NCI-H345 treated with DMSO at 0.1 percent for 48 hours (cell line): Measurements from ENCODE around the gene RBPJ.
A peak's percentile ranks its signal among the peaks of the same experiment; 100 is the strongest.
"Not testable (repeated sequence)": the region's sequence is repeated elsewhere in the genome, so short reads cannot be mapped to it uniquely, and the experiment has no call there.

Experiments
- DNase-seq: peaks from one replicate; lab custom pipeline; 2025; ENCODE audit not compliant: unreplicated experiment; lab: John Stamatoyannopoulos, UW

Gene RBPJ

DNA sequence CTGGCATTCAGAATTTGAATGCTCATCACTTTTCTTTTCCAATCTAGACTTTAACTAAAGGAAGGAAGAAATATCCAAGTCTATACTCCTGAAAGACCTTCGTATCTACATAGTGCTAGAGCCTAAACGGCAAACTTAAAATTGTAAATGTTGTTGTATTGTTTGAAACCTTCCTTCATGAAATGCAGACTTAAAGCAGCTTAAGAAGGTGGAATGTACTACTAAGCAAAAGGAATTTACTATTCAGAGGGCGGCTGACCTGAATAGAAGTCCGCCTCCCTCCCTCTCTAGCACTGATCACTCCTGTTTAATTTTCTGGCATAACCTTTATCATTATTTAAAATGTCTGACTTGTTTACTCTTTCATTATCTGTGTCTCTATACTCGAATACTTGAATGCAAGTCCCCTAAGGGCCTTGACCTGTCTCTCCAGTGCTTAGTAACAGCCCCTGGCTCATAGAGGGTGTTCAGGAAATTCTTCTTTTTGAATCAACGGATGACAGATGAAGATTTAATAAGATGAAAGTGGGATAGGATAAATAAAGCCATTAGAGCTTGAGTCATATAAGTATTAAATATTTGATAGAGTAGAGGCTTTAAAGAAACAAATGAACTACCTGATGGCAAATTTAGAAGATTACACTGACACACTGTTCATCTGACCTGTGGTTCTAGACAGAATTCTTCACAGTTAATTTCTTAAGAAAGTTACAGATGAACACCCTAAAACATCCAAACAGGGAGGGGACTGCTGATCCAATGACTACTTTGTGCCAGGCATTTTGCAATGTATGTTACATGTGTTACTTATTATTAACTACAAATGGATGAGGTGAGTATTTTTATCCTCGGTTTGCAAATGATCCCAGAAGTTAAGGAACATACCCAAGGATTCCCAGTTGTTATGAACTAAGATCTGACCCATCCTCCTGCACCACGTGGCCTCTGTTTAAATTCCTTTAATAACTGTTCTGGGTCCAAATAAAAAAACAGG lies 20.2 kb upstream of the RBPJ start:
- no peak for DNase-seq

GRCh38 chr4:26302031-26302899 lies 18.5 kb upstream of the RBPJ start:
- no peak for DNase-seq

GRCh38 chr4:26303008-26303407 lies 17.8 kb upstream of the RBPJ start:
- no peak for DNase-seq

DNA sequence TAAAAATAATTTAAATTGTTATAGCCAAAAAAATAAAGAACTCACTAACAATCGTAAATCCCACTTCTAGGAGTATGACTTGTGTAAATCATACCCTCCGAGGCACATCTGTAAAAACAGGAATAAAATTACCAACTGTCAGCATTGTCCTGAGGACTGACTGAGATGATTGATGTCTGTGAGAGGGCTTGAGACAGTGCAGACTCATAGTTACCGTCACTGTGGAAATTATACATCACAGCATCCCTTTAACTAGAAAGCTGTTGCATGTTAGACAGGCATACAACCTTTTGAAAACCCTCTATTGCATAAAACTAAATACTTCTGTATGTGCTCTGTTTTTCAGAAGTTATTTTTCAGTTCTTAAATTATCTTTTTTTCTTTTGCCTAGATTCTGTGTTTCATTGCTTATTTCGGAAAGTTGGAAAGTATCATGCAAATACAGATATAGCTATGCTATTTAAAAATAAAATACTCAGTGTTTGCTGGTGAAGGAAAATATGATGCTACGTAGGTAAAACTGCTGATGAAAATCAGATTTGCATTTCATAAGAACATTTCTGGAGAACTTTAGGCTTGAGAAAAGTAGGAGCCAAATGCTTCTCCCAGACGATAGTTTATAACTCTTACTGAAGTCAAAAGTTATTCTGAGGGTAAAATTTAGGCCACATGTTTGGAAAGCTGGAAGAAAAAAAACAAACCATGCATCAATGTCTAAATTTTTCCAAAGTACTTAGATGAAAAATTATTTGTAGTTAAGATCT lies 13.6 kb upstream of the RBPJ start:
- DNase-seq, result no peak

- DNase-seq, result no peak
These were observed 12.2 kb upstream of the RBPJ start for GRCh38 chr4:26308568-26308967.

DNA sequence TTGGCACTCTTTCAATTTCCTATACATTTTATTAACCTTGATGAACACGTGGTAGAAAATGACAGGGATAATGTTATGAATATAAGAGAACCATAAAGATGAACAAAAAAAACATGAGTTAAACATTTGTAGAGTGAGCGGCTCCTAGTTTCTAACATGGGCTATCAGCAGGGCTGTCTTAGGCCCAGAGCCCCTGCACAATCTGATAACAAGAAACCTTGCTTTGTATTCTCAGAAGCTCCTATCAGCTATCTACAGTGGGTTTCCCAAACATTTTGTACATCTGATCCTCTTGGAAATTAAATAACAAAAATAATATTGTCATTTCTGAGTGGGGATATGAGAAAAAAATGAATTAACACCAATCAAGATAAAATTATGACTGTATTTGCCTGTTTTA lies 10.6 kb upstream of the RBPJ start:
- DNase-seq, result no peak

GRCh38 chr4:26311633-26312032 lies 9.2 kb upstream of the RBPJ start:
- no peak for DNase-seq

GRCh38 chr4:26315316-26315932 lies 5.4 kb upstream of the RBPJ start:
- not testable (repeated sequence) for DNase-seq

DNA sequence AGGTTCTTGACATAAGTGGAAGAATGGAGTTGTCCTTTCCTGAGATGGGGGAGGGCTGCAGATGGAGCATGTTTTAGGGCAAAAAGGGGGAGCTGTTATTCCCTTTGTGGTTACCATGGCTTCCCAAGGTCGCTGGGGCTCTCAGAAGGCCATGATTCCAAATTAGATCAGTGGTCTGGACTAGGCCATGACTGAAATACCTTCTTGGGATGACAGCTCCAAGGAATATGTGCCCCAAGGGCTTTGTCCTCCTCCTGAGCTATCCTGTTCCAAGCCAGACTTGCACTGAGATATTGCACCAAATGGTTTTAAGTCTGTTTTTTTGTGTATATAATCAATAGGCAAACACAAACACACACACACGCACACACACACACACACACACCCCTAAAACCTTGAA lies 3.0 kb upstream of the RBPJ start:
- no peak for DNase-seq

GRCh38 chr4:26319467-26319948 lies 1.3 kb upstream of the RBPJ start:
- DNase-seq, result peak; percentile 92

DNA sequence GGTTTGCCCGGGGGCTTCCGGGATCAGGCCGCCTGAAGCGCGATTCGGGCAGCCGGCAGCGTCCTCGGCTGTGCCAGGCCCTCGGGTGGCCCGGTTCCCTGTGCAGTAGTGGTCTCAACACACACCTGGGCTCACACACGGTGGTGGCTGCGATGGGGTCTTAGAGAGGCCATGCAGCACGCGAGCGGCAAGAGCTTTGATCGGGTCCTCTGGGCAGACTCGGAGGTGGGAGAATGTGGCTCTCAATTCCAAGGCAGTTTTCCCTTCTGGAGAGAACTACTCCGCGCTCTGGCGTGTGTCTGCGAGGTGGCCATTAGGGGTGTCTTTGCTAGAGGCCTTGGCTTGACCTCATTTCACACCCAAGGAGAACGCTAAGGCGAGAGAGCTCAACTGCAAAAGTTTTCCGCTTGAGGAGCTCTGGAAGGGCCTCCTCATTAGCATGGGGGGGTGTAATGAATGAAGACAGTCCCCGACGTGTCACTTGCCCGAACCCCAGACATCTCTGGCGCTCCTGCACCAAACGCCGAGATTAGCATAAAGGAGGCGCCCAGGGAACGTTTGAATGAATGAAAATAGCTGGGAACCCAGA lies 771 bp upstream of the RBPJ start:
- DNase-seq, result no peak

GRCh38 chr4:26321373-26322221 lies 783 bp downstream of the RBPJ start:
- no peak for DNase-seq

GRCh38 chr4:26322346-26322745 lies 1.5 kb downstream of the RBPJ start:
- no peak for DNase-seq

DNA sequence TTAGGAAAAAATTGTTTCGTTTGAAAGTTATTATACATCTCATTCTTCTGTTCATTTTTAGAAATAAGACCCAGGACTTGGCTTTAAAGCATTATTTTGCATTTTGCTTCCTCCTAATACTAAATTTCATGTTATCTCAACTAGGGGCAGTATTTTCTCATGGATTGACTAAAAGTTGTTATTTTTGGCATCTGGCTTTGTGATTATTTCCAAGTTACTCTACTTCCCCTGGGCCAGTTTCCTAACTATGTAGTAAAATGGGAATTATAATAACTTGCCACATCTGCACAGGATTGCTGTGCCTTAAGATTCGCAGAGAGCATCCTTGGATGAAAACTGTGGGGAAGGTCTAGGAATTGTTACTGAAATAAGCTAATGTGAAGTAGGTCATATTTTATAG lies 3.0 kb downstream of the RBPJ start:
- no peak for DNase-seq

DNA sequence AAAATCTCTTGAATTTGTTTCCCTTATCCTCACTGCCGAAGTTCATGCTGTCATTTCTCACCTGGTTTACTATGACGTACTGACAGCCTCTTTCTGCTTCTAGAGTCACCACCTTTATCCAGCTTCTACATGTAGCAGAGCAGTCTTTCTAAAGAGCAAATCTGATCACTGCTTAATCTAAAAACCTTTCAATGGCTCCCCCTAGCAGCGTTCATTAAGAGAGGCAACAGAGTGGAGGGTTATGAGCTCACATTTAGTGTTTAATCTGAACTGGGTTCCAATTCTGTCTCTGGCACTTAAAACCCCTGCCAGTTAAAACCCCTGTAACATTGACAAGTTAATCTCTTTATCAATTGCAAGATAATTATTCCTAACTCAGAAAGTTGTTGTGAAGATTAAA lies 4.4 kb downstream of the RBPJ start:
- DNase-seq, result no peak

DNA sequence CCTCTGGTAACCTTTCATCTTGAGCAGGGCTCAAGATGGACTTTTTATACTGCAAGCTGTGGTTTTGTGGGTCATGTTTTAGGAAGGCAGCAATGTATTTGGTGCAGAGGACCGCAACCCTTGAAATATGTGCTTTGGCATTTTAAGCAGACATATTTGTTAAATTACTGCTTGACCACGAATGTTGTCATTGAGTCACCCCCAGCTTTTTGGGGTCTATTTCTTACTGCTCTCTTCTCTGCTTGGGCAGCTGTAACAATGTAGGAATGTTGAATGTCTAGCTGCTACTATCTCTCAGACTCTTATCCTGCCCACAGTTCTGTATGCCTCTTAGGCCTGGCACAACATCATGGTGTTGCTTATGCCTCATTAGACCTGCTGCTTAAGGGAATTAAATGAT lies 6.0 kb downstream of the RBPJ start:
- DNase-seq, result no peak

DNA sequence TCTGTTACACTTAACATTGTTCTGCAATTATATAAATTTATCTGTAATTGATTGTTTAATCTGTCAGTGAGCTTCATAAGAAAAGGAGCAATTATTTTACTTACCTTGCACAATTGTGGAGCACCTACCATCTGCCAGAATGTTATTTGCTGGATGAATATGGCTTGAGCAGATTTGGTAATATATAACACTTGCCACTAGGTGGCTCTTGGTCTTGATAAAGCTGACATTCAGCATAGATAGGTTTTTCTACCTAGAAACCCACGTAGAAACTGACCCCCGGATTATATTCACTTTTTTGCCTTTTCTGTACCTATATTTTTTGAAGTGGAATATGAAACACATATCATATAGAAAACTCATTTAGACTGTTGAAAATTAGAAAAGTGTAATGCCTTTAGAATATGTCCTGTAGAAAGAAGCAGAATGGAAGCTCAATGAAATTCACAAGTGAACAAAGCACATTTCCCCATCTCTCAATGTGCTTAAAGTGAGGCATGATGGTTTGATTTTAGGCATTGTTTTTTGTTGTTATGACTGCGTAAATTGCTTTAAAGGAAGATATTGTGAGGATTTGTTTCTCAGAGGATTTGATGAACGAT lies 9.5 kb downstream of the RBPJ start:
- DNase-seq, result peak; percentile 40

DNA sequence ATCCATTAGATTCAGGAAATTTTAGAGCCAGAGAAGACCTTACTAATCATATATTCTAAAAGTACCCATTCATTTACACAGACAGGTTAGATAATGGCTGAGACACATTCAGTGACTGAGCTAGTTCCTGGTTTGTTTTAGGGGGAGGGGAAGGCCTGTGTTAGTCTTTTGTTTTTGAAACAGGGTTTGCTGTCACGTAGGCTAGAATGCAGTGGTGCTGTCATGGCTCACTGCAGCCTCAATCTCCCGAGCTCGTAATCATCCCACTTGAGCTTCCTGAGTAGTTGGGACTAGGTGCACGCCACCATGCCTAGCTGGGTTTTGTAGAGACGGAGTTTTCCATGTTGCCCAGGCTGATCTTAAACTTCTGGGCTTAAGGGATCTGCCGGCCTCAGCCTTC lies 10.1 kb downstream of the RBPJ start:
- peak; percentile 79 for DNase-seq
